Measurements from ENCODE around the gene AP3S2.

- TF ChIP-seq CTCF (optimal IDR thresholded peaks at IDR 0.05 in 1 of 3, IDR thresholded peaks at IDR 0.05 in 1 of 3, conservative IDR thresholded peaks at IDR 0.05 in 1 of 3; ENCODE audit: extremely low read depth in 1 of 3, insufficient read depth in 2 of 3, low read length in 3 of 3) = no peak
- TF ChIP-seq EZH2 (IDR thresholded peaks at IDR 0.05; ENCODE audit: low read length) = no peak
These were observed 92.2 kb downstream of the AP3S2 start for GRCh38 chr15:89801471-89802195.
